GM23338 (cell line): ENCODE measurements around the gene RNF112. TPM values are rescaled to one million over a fixed set of nuclear protein-coding genes. Genes with fewer than 3 reads are reported as not detected.
"Not testable (repeated sequence)": the region's sequence is repeated elsewhere in the genome, so short reads cannot be mapped to it uniquely, and the experiment has no call there.

Experiments
- ATAC-seq: fragments of 200-7000 bp; cut with Tn5 transposase; 3 replicates; pipeline ENCODE4 v1.9.1; 2020
- DNase-seq: peaks from one replicate; pipeline ENCODE4 v3.0.0-alpha.2; 2015; ENCODE audit warnings: low spot score
- H2AFZ ChIP-seq: fragments of 200-600 bp; sonication (generic); 2 replicates; pipeline ENCODE4 v1.8.0; 2016; ENCODE audit warnings: antibody characterized with exemption, mild to moderate bottlenecking, moderate library complexity
- H3F3A ChIP-seq: fragments of 200-600 bp; sonication (generic); replicated peaks from 2 replicates; pipeline ENCODE4 v1.8.0; 2017; ENCODE audit warnings: antibody characterized with exemption, mixed run types, low read depth
- H3K27ac ChIP-seq: fragments of 200-600 bp; sonication (generic); 2 replicates; pipeline ENCODE4 v1.6.1; 2016; ENCODE audit warnings: low read depth
- H3K27me3 ChIP-seq: fragments of 200-600 bp; sonication (generic); 2 replicates; pipeline ENCODE4 v1.8.0; 2016; ENCODE audit warnings: mild to moderate bottlenecking, mixed run types, moderate library complexity; ENCODE audit not compliant: insufficient read depth
- H3K36me3 ChIP-seq: fragments of 200-600 bp; sonication (generic); 2 replicates; pipeline ENCODE4 v1.8.0; 2016; ENCODE audit warnings: mild to moderate bottlenecking; ENCODE audit not compliant: insufficient read depth
- H3K4me1 ChIP-seq: fragments of 200-600 bp; sonication (generic); 2 replicates; pipeline ENCODE4 v1.8.0; 2016; ENCODE audit warnings: mild to moderate bottlenecking, moderate library complexity; ENCODE audit not compliant: insufficient read depth
- H3K4me2 ChIP-seq: fragments of 200-600 bp; sonication (generic); 2 replicates; pipeline ENCODE4 v1.7.1; 2017; ENCODE audit warnings: mixed run types
- H3K4me3 ChIP-seq: fragments of 200-600 bp; sonication (generic); 2 replicates; pipeline ENCODE4 v1.6.1; 2016; ENCODE audit warnings: mixed run types
- H3K79me2 ChIP-seq: fragments of 200-600 bp; sonication (generic); replicated peaks from 2 replicates; pipeline ENCODE4 v1.8.0; 2017; ENCODE audit warnings: mild to moderate bottlenecking; ENCODE audit not compliant: insufficient read depth
- H3K9me2 ChIP-seq: fragments of 200-600 bp; sonication (generic); 2 replicates; pipeline ENCODE4 v1.8.0; 2017; ENCODE audit not compliant: insufficient read depth
- H4K20me1 ChIP-seq: fragments of 200-600 bp; sonication (generic); replicated peaks from 2 replicates; pipeline ENCODE4 v1.8.0; 2017; ENCODE audit warnings: mild to moderate bottlenecking; ENCODE audit not compliant: insufficient read depth
- H3K27ac Mint-ChIP-seq: 2 replicates; pipeline ENCODE4 v1.8.0; 2020; ENCODE audit warnings: inconsistent platforms, mild to moderate bottlenecking, moderate library complexity, mixed read lengths
- H3K27me3 Mint-ChIP-seq: 3 replicates; pipeline ENCODE4 v1.8.0; 2022; ENCODE audit warnings: low read depth, mild to moderate bottlenecking, moderate library complexity, mixed read lengths, inconsistent platforms; ENCODE audit not compliant: insufficient read depth, poor library complexity
- H3K36me3 Mint-ChIP-seq: 3 replicates; pipeline ENCODE4 v1.8.0; 2021; ENCODE audit warnings: low read depth, mild to moderate bottlenecking, inconsistent platforms, moderate library complexity, mixed read lengths
- H3K4me1 Mint-ChIP-seq: 3 replicates; pipeline ENCODE4 v1.8.0; 2020; ENCODE audit warnings: mild to moderate bottlenecking, inconsistent platforms, mixed read lengths
- H3K4me3 Mint-ChIP-seq: 3 replicates; pipeline ENCODE4 v1.8.0; 2021; ENCODE audit warnings: moderate library complexity, mild to moderate bottlenecking, inconsistent platforms, mixed read lengths
- H3K9me3 Mint-ChIP-seq: 3 replicates; pipeline ENCODE4 v1.8.0; 2020; ENCODE audit warnings: moderate library complexity, mild to moderate bottlenecking, inconsistent platforms, mixed read lengths
- JUNB ChIP-seq: IDR thresholded peaks from one replicate; pipeline ENCODE4 v1.6.1; 2016; ENCODE audit warnings: antibody characterized with exemption; ENCODE audit not compliant: unreplicated experiment
- NANOG ChIP-seq: IDR thresholded peaks from 2 replicates; pipeline ENCODE4 v1.6.1; 2016; ENCODE audit warnings: antibody characterized with exemption, borderline replicate concordance
- ZNF114 ChIP-seq: fragments of 250-450 bp; sonication (Bioruptor Pico); IDR thresholded peaks from 2 replicates; pipeline ENCODE4 v1.5.0; 2020; ENCODE audit warnings: mild to moderate bottlenecking, moderate library complexity
- ZNF331 ChIP-seq: fragments of 250-450 bp; sonication (Bioruptor Pico); IDR thresholded peaks from 2 replicates; pipeline ENCODE4 v1.5.0; 2020; ENCODE audit warnings: low read depth, mild to moderate bottlenecking, moderate library complexity
- polyA plus RNA-seq: library from polyadenylated mRNA; unstranded; fragments of >200 nt; fragmentation: Nextera tagmentation; extraction: Ambion mirVana; gene quantifications from 2 replicates; pipeline ENCODE4 v1.2.1, GENCODE V29; 2016
- total RNA-seq: library from RNA; depleted of rRNA; stranded (reverse); fragments of >200 nt; shearing (Covaris generic); gene quantifications from 2 replicates; pipeline ENCODE4 v1.2.3, GENCODE V29; 2014

The RNF112 gene
- total and polyA plus RNA-seq, 2 experiments from 2014 or later, result 0.42 to 4.1 TPM

- peaks cover 21% of the 10 kb centered on the region for H3F3A ChIP-seq
- H3K4me1 Mint-ChIP-seq, result peaks cover 75% of the 10 kb centered on the region
- H3K27me3 Mint-ChIP-seq, result peaks cover 18% of the 10 kb centered on the region
- H4K20me1 ChIP-seq, result no peaks in the 10 kb centered on the region
- DNase-seq, result peak; percentile 93
- H3K27ac ChIP-seq, result peak overlapping the region; percentile 89
- H3K36me3 ChIP-seq, result no peaks in the 10 kb centered on the region
- H3K27ac Mint-ChIP-seq, result peak overlapping the region; percentile 77
- H3K4me2 ChIP-seq, result peak overlapping the region; percentile 53
- ATAC-seq, result peak; percentile 73
- H3K27me3 ChIP-seq, result no peaks in the 10 kb centered on the region
- 0 out of 2 replicates have a peak, but pooled peaks cover 3% of the 10 kb centered on the region for H3K9me2 ChIP-seq
- H3K36me3 Mint-ChIP-seq, result no peaks in the 10 kb centered on the region
- H3K79me2 ChIP-seq, result no peaks in the 10 kb centered on the region
- H3K9me3 Mint-ChIP-seq, result no peaks in the 10 kb centered on the region
- H3K4me1 ChIP-seq, result peaks cover 56% of the 10 kb centered on the region
- no peak overlapping the region for H2AFZ ChIP-seq
- peak overlapping the region; percentile 6; the same call in 1 of the 2 replicates for H3K4me3 ChIP-seq
- TF ChIP-seq NANOG (peak; percentile 79; the same call in 1 of the 2 replicates), ZNF114 (CRISPR knock-in tag) (no peak)
- peak overlapping the region; percentile 33; the same call in 1 of the 3 replicates for H3K4me3 Mint-ChIP-seq
Observed at GRCh38 chr17:19461116-19461515, 50.1 kb downstream of the RNF112 start.

- Histone ChIP-seq H4K20me1 (no peaks in the 10 kb centered on the region), H3K36me3 (no peaks in the 10 kb centered on the region), H3K27me3 (no peaks in the 10 kb centered on the region), H3K4me1 (peaks cover 52% of the 10 kb centered on the region), H3K9me2 (0 out of 2 replicates have a peak, but pooled peaks cover 3% of the 10 kb centered on the region), H3F3A (peaks cover 19% of the 10 kb centered on the region), H2AFZ (no peak overlapping the region), H3K4me2 (peak overlapping the region; percentile 53), H3K4me3 (no peak overlapping the region), H3K27ac (peak overlapping the region; percentile 61), H3K79me2 (no peaks in the 10 kb centered on the region)
- no peak for TF ChIP-seq JUNB
- TF ChIP-seq ZNF331, result no peak
- TF ChIP-seq NANOG, result no peak
- Mint-ChIP-seq H3K4me1 (peaks cover 72% of the 10 kb centered on the region), H3K27me3 (peaks cover 18% of the 10 kb centered on the region), H3K27ac (peak overlapping the region; percentile 76; the same call in 1 of the 2 replicates), H3K9me3 (no peaks in the 10 kb centered on the region; the same call in 2 of the 3 replicates), H3K4me3 (no peak overlapping the region), H3K36me3 (no peaks in the 10 kb centered on the region)
- ATAC-seq, result no peak
- DNase-seq, result no peak
Observed at GRCh38 chr17:19461681-19462080, 50.6 kb downstream of the RNF112 start.

- Mint-ChIP-seq H3K27ac (peak overlapping the region; percentile 35; the same call in 1 of the 2 replicates), H3K4me1 (peaks cover 68% of the 10 kb centered on the region)
- not testable (repeated sequence) for H3K36me3 ChIP-seq
Observed at GRCh38 chr17:19462456-19463035, 51.5 kb downstream of the RNF112 start.

More at GRCh38 chr17:19462456-19463035, 51.5 kb downstream of the RNF112 start:
- H3K27me3 ChIP-seq, H3K4me3 Mint-ChIP-seq, H3K4me2 ChIP-seq, H3K27ac ChIP-seq, ATAC-seq, H3K79me2 ChIP-seq, H3K4me3 ChIP-seq, H3K36me3 Mint-ChIP-seq, H3K9me3 Mint-ChIP-seq, H4K20me1 ChIP-seq, DNase-seq, H2AFZ ChIP-seq, H3K9me2 ChIP-seq: not testable (repeated sequence)
- peaks cover 19% of the 10 kb centered on the region for H3K27me3 Mint-ChIP-seq
- Histone ChIP-seq H3F3A (peaks cover 14% of the 10 kb centered on the region), H3K4me1 (peaks cover 48% of the 10 kb centered on the region)
